ENCODE results near the gene KLHL29. TPM values are rescaled to one million over a fixed set of nuclear protein-coding genes. Genes with fewer than 3 reads are reported as not detected.

The KLHL29 gene
- total RNA-seq, 1 donor from 2014 or later = 2.2 TPM

DNA sequence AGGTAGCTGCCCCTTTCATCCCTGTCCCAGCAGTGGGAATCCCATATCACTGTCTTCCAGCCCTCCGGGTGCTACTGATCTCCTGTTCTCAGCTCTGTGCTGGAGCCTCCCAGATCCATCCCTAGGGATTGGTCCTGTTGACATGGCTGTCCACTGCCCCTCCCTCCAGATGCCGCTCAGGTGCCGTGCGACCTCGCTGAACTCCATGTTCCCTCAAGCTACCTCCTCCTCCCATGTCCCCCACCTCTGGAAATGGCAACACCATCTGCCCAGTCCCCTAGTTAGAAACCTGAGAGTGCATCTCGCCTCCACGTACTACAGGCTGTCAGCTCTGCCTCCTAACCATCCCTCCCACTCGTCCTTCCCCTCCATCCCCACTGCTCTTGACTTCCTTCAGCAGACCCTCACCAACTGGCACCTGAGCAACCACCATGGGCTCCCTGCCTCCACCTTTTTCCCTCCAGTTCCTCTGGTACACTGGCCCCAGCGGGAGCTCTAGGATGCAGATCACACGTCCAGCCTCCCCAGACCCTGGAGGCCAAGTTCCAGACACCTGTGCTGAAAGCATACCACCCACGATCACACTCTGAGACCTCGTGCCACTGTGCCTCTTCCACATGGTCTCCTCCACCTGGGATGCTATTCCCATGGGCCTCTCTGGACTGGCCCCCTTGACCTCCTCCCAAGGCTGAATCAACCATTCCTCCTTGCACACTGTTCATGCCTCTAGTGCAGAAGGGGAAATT is 106.8 kb downstream of the KLHL29 start:
- intact Hi-C loops (cut with micrococcal nuclease) = no loop called here

DNA sequence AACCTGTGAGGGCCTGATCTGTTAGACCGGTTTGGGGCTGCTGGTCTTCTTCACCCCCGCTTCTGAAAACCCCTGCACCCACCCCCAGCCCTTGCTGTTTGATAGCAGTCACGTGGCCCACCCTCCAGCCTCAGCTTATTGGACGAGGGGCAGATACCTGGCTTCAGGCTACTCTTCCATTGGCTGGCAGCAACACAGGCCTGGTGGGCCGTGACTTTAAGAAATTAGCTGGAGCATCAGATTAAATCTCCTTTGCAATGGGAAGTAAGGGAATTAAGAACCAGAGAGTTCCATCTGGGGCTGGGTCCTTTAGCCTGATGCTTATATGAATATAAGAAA is 107.3 kb downstream of the KLHL29 start:
- intact Hi-C loops (cut with micrococcal nuclease) = no loop called here

DNA sequence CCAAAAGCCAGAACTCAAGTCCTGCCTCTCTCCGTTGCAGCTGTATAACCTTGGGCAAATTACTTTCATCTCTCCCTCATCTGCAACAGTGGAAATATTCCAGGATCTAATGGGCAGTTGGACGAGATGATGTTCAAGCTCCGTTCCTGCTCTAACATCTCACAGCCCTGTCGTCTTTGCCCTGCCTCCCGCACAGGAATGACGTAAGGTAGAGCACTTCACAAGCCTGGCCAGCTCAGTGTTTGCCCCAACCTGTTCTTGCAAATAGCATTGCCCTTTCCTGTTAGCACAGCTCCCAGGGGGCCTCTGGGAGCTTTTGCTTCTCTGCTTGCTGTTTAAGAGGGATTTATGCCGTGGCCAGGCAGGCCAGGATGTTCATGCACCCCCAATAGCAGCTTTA is 107.9 kb downstream of the KLHL29 start:
- intact Hi-C loops (cut with micrococcal nuclease) = no loop called here

DNA sequence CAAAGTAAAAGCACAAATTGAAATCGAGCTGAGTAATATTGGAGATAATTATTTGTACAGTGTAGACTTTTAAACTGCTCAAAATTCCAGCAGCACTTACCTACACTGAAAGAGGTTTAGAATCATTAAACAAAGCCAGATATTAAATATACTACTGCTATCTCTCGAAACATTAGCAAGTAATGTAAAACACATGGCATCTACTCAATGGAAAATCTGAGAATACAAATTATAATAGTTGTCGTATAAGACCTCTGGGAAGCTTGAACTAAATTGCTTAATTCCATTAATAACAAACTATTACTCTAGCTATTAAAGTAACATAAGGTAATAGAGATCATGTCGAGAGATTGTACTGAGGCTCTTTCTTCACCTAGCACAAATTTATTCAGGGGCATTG is 108.9 kb downstream of the KLHL29 start:
- intact Hi-C loops (cut with micrococcal nuclease) = no loop called here

DNA sequence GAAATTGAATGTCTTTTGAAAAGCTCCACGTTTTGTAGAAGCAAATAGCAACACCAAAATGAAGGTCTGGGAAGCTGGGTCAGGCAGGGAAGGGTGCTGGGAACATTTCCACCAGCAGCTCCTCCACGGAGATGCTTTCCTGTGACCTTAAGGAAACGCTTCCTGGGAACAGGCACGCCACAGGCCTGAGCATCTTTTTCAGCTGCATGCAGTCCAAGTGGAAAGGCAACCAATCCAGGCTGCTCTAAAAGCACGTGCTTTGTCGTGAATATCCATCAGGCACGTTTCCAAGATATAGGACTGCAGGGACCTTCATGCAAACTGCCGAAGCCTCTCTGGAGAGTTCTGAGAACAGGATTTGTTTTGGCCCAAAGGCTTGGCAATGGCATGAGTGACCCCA is 109.3 kb downstream of the KLHL29 start:
- intact Hi-C loops (cut with micrococcal nuclease) = no loop called here

DNA sequence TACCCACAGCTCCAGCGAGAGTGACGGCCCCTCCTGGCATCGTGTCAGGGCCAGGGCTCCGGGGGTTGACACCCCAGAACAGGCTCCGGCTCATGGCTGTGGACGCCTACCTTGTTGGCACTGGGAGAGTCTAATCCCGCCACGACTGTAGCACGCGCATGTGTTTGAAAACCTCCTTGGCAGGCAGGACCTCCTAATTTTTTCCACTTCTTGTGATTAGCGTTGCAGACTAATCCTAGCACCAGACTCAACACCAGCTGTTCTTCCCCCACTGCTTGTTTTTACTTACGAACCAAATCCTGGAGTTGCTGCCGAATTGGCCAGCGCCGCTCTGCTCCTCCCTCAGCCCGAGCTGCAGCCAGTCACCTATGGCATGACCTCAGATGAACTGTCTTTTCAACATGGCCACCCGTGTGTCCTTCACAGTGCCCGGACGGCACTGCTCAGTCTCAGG is 110.7 kb downstream of the KLHL29 start:
- intact Hi-C loops (cut with micrococcal nuclease) = no loop called here

DNA sequence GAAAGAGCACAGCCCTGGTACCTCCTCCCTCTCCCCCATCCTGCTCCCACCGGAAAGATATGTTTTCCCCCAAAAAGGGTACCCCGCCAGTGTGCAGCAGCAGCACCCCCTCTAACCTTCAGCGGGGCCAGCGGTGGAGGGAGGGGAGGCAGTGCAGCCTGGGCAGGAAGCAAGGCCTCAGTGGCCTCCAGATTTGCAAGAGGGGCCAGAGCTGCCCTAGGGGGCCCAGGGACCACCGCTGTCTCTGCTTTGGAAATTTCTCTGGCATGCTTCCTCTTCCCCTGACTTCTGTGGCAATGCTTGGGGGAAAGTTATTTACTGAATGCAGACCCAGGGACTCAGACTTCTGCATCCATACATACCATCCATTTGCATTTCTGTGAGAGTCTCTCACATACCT is 111.5 kb downstream of the KLHL29 start:
- intact Hi-C loops (cut with micrococcal nuclease) = no loop called here

DNA sequence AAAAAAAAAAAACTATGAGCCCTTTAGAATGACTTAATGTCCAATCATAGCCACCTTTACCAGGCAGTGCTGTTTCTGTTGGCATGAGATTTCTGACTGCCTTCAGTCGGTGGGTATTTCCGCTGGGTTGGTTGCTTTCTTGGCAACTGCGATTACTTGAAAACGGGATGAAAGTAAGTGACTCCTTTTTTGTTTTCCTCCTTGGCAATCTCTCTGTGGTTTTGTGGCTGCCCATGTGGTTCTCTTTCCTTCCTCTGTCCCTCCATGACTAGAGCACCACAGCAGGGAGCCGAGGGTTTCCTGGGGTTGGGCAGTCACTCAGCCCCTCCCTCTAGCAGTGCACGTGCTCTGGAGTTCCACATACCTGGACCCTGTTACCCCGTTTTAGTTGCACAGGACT is 112.1 kb downstream of the KLHL29 start:
- intact Hi-C loops (cut with micrococcal nuclease) = no loop called here

DNA sequence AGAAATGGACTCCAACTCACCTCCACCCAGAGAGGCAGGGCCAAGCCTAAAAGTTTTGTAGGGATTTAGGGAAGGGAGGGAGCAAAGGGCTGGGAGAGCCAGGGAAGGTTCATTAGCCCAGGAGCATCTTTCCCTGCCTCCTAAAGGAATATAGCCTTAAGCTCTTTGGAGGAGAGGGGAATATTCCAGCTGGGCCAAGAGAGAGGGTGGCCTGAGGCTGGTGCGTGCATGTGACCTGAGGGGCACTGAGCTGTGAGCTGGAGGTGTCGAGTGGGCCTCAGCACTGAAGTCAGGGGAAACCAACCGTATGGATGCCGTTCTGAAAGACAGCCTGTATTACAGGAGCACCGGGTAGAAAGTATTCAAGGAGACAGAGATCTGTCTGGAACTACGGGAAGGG is 112.6 kb downstream of the KLHL29 start:
- intact Hi-C loops (cut with micrococcal nuclease) = no loop called here

DNA sequence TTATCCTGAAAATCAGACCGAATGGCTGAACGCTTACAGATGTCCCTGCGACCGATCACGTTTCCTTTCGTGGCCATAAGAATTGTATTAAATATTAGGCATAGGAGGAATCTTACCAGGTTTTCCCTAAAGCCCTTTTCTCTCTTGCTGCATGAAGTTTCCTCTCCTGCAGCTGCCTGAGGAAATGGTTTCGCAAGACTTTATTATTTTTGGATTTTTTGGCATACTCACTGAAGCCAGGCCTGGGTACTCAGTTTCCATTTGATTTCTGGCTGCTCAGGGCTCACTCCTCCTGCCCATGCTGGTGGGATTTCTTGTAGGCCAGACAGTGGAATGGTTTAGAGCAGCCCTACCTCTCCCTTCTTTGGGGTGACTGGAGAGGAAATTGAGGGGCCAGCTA is 114.0 kb downstream of the KLHL29 start:
- intact Hi-C loops (cut with micrococcal nuclease) = no loop called here

DNA sequence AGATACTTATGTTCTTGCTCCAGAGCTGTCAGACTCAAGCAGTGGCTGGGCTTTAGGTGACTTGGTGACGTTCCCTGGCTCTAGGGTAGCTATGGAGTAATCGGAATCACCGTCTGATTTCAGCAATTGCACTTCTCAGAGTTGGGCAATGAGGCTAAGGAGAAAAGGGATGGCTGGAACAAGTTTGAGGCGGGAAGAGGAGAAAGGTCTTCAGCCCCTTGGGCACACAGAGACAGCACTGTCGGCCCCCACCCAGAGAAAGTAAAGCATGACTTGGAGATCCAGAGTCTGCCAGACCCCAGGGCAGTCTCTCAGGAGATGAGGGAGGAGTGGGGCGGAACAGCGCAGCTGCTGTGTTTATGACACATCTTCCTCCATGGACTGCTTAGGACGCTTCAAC is 114.5 kb downstream of the KLHL29 start:
- intact Hi-C loops (cut with micrococcal nuclease) = no loop called here

DNA sequence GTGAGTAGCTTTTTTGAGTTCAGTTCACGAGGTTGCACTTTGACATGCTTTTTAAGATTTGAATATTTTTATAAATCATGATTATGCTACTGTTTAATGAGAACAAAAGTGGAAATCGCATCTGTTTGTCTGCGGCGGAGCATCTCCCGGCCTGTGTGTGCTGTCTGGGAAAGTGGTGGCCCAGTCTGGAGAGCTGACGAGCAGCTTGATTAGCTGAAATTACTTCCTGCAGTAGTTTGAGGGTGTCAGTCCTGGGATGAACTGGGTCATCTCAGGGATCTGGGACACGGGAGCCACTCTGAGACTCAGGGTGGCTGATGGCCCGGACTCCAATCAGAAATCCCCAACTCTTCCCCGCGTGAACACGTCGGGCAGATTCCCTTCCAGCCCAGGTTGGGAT is 115.9 kb downstream of the KLHL29 start:
- intact Hi-C loops (cut with micrococcal nuclease) = no loop called here

DNA sequence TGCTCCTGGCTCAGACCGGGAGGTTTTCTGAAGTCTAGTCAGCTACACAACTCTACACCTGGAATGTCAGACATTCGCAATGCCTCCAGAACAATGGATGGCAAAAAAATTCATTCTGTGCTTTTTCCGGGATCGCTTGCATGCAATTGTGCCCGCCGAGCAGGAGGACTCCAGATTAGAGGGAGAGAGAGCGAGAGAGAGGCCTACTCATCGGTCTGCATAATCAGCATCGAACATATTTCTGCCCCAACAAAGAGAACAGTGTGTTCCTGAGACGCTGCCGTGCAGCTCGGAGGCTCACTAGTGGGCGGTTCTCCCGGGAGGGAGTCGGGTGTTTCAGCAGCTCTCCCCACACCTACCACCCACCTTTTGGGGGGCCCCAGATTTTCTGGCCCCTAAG is 117.1 kb downstream of the KLHL29 start:
- intact Hi-C loops (cut with micrococcal nuclease) = no loop called here

DNA sequence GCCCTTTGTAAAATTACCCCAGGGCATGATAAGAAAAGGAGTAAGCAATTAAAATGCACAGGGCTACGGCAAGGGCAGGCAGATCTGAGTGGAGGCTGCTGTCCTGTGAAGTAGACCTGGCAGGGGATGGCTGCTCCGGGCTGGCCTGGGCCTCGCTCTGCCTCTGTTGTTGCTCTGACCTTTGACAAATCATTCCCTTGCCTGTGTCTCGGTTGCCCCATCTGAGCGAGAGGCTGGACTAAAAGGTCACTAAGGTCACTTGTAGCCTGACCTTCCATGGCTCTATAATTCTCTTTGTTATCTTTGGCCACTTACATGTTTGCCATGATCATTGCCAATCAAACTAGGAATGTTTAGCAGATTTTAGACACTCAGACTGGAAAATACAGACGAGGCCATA is 118.1 kb downstream of the KLHL29 start:
- intact Hi-C loops (cut with micrococcal nuclease) = no loop called here

DNA sequence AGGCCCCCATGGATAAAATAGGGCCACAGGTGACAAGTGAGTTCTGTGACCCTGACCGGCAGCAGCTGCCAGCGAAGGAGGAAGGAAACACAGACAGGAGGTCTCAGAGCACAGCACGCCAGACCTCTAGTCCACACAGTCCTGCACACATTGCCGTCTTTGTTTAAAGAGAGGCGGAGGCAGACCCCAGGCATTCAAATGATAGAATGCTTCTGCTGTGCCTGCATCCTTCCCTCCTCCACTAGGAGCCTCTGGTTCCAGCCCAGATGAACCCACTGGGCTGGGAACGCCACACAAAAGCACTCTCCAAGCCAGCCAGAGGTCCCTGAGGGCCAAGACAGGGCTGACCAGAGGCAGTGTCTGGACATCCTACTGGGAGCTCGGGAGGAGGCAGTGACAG is 118.7 kb downstream of the KLHL29 start:
- intact Hi-C loops (cut with micrococcal nuclease) = no loop called here

DNA sequence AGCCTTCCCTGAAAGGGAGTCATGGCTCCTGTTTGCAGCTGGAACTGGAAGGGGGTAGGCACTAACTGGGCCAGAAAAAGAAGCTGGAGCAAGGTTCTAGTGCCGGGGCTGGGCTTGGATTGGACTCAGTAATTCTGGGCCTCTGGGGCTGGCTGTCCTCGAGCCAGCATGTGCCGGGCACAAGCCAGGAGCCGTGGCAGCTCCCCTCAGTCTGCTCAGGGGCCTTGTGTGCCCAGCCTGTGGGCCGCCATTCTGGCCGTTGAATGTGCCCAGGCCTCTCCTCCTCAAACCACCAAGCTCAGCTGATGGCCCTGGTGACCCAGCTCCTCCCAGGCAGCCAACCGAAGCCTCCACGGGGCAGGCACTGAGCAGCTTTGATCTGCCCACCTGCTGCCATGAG is 119.6 kb downstream of the KLHL29 start:
- intact Hi-C loops (cut with micrococcal nuclease) = no loop called here

DNA sequence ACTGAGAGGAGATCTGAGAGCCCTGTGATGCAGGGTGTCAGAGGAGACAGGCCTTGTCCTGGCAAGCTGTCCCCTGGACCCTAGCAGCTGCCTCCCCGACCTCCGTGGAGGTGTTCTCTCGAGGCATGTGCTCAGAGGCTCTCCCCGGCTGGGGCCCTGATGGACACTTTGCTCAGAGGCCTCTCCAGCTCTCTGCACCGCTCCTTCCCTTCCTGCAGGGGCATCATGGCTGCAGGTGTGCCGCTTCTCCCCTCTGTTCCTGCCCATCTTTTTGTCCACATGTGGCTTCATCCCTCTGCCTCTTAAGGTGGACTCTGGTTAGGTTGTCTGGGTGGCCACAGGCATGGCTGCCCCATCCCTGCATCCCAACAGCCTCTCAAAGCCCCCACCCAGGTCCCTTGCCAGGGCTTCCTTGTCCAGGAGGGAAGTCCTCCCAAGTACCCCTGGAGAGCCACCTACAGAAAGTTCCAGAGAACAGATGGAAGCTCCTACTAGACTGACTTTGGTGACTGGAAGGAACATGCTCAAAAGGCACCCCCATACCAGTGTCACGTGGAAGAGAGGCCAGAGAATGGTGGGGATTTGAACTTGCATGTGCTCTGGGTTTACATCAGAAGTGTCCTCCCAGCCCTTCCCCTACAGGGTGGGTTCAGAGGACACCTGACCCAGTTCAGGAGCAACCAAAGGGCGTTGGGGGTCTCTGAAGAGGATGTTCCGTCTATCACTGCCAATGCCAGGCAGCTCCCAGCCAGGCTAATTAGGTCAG is 120.4 kb downstream of the KLHL29 start:
- intact Hi-C loops (cut with micrococcal nuclease) = no loop called here

DNA sequence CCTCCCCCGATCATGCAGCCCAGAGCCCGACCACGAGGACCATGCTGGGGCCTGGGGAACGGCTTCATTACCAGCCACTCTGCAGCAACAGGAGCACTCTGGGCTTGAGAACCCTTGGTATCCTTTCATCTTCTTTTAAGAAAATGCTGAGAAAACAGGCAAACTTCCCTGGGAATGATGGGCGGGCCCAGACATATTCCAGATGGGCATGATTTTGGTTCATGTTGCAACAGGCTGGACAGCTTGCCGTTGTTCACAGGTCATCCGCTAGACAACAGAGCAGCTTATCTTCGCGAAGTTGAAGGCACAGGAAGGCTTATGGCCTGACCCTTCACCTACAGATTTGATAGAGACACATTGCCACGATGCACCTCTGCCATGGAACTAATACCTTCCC is 121.0 kb downstream of the KLHL29 start:
- intact Hi-C loops (cut with micrococcal nuclease) = no loop called here

DNA sequence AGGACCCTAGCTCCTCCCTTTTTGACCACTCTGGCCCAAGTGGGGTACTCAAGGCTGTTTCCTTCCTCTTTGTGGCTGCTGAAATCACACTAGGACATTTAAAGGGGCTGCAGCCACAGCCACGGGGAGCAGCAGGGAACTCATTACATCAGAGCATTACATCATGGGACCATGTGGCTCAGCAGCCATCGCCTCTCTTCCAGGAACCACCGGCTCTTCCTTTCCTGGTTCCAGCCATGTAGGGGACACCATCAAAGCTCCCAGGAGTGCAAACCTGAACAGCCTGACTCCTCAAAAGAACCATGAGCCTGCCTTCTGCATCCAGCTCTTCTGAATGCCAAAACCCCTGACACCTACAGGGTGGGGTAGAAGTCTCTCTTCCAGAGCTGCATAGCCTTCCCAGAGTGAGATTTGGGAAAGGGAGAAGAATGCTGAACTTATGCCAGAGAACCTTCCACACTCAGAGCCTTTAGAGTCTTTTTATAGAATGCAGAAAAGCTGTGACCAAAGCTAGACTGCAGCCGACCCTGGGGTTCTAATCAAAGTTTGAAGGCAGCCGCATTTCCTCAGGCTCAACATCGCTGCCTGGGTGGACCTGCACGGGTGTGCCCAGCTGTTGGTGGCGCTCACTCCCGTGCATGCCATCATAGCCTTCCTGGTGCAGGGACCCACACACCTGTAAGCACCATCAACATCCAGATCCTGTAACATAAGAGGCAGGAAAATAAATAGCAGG is 121.7 kb downstream of the KLHL29 start:
- intact Hi-C loops (cut with micrococcal nuclease) = no loop called here

DNA sequence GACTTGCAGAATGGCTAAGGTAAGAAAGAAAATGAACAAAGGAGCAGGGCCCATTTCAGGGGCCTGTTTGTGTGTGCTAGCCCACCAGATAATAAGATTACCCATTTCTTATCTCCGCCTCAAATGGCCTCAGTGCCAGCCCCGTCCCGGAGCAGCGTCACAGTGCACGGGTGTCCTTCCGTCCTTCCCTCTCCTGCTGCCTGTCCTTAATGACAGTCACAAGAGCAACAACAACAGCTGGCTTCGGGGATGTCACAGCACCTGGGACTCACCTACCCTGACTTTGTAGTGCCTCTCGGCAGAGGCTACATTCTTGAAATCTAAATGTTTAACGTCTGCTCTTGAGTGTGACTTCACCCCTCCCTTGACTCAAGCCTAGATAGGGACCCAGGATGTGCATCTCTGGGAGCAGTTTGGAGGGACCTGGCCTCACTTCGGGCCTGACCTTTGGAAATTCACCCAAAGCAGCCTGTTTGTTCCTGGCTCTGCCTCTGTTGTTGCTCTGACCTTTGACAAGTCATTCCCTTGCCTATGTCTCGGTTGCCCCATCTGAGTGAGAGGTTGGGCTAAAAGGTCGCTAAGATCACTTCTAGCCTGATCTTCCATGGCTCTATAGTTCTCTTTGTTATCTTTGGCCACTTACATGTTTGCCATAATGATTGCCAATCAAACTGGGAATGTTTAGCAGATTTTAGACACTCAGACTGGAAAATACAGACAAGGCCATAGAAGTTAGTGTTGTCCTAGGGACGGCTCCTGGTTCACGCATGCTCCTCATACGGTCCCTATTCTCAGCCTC is 122.5 kb downstream of the KLHL29 start:
- intact Hi-C loops (cut with micrococcal nuclease) = no loop called here

DNA sequence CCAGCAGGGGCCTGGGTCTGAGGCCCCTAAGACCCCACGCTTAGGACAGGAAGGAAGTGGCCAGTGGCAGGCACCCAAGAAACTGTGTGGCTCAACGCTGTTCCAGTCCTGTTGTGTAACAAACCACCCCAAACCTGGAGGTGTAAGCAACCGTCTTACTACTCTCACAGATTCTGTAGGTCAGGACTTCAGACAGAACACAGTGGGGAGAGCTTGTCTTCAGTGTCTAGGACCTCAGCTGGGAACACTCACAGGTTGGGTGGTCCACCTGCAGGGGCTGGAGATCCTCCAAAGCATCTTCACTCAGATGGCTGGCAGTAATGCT is 123.0 kb downstream of the KLHL29 start:
- intact Hi-C loops (cut with micrococcal nuclease) = no loop called here

DNA sequence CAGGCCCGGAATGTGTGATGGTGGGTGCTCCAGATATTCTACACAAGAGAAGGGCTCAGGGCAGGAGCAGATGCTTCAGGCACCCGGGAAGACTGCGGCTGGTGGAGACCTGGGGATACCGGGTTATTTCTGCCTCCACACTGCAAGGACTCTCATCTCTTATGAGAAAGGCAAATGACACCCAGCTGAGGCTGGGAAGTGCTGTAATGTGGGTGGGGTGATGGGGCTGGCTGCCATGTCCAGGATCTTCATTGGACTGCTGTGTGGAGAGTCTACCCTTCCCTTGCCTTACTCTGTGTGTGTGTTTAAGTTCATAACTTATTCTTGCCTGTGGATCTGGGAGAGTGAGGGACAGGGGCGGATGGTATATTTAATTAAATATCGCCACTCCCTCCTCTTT is 124.1 kb downstream of the KLHL29 start:
- intact Hi-C loops (cut with micrococcal nuclease) = no loop called here

All from T-helper 2 cell treated with Interferon-gamma antibody and Interleukin-4, amounts not matched to agents 100 ng/mL and 5 ng/mL, for 36 hours (primary cell).